ENCODE measurements around the gene CTPS2. TPM values are rescaled to one million over a fixed set of nuclear protein-coding genes. Genes with fewer than 3 reads are reported as not detected.

The CTPS2 gene
- total and polyA plus RNA-seq, 10 donors = 5.3 to 11.7 (median 9.5) TPM

DNA sequence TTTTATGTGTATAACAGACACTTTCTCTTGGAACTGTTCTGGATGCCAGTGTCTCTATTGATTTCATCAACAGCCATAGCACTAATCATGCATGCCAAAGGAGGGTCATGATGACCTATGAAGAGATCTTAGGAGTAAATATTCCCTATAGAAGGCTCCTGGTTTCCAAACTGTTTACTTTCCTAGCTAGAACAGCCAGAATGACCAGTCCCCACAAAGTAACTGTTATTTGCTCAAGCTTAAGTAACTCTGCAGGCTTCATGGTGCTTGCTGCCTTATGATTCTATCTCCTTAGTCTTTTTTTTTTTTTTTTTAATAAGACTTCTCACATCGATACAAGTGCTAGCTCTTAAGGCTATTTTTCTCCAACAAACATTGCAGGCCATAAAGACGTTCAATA, 50.1 kb downstream of the CTPS2 start:
- Histone ChIP-seq H3K27me3 (replicated peaks in 1 of 7) (peaks cover 0 to 7% (median 0%) of the 10 kb centered on the region in 7 donors), H3K9me3 (no peaks in the 10 kb centered on the region), H3K27ac (no peak overlapping the region), H3K4me1 (no peaks in the 10 kb centered on the region), H3K4me3 (no peak overlapping the region), H3K36me3 (peaks cover 0 to 19% (median 0%) of the 10 kb centered on the region in 6 donors)
- no peak for DNase-seq
- intact Hi-C loops (cut with DNase I; ENCODE audit: low total_unique reads) = no loop called here
- TF ChIP-seq POLR2A (IDR thresholded peaks at IDR 0.05) = no peak
- TF ChIP-seq CTCF (IDR thresholded peaks at IDR 0.05 in 8 of 11, conservative IDR thresholded peaks at IDR 0.05 in 3 of 11) = no peak
- TF ChIP-seq POLR2AphosphoS5 (IDR thresholded peaks at IDR 0.05) = no peak
- WGBS, 5 donors = 76 to 100% (median 92%) methylated on average over 2 of the region's 2 CpGs

GRCh38 chrX:16661495-16661894, 51.0 kb downstream of the CTPS2 start:
- TF ChIP-seq POLR2AphosphoS5 (IDR thresholded peaks at IDR 0.05) (no peak), POLR2A (IDR thresholded peaks at IDR 0.05) (no peak)
- intact Hi-C loops (cut with DNase I; ENCODE audit: low total_unique reads) = no loop called here

DNA sequence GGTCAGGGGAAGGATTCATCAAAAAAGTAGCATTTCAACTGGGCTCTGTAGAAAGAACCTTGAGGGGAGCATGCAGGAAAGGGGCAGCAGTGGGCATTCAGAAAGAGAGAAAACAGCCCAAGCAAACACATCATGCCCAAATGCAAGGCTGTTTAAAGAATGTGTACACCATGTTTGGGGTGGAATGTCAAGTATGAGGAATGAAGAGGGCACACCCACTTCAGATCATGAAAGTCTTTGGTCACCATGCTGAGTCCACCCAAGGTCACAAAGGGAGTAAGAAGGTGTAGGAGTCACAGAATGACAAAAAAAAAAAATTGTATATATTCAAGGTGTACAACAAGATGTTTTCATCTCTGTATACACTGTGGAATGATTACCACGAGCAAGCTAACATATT, 53.1 kb downstream of the CTPS2 start:
- TF ChIP-seq POLR2AphosphoS5 (IDR thresholded peaks at IDR 0.05) = no peak
- TF ChIP-seq POLR2A (IDR thresholded peaks at IDR 0.05) = no peak
- no peak for TF ChIP-seq CTCF (IDR thresholded peaks at IDR 0.05 in 8 of 11, conservative IDR thresholded peaks at IDR 0.05 in 3 of 11)
- H3K4me3 ChIP-seq = no peak overlapping the region
- no peak overlapping the region for H3K27ac ChIP-seq
- no peaks in the 10 kb centered on the region for H3K4me1 ChIP-seq
- H3K27me3 ChIP-seq (replicated peaks in 1 of 7) = peaks cover 0 to 7% (median 0%) of the 10 kb centered on the region in 7 donors
- intact Hi-C loops (cut with DNase I; ENCODE audit: low total_unique reads) = no loop called here
- WGBS, 5 donors = 79 to 100% (median 86%) methylated on average over 1 of the region's 1 CpG
- H3K36me3 ChIP-seq = no peaks in the 10 kb centered on the region
- no peak for DNase-seq
- no peaks in the 10 kb centered on the region for H3K9me3 ChIP-seq

More at GRCh38 chrX:16661495-16661894, 51.0 kb downstream of the CTPS2 start:
- DNase-seq = no peak
- Histone ChIP-seq H3K36me3 (peaks cover 0 to 11% (median 0%) of the 10 kb centered on the region in 6 donors), H3K4me3 (no peak overlapping the region), H3K27me3 (replicated peaks in 1 of 7) (peaks cover 0 to 7% (median 0%) of the 10 kb centered on the region in 7 donors), H3K27ac (no peak overlapping the region), H3K4me1 (no peaks in the 10 kb centered on the region), H3K9me3 (no peaks in the 10 kb centered on the region)
- 65 to 93% (median 91%) methylated on average over 2 of the region's 2 CpGs for WGBS, 5 donors

DNA sequence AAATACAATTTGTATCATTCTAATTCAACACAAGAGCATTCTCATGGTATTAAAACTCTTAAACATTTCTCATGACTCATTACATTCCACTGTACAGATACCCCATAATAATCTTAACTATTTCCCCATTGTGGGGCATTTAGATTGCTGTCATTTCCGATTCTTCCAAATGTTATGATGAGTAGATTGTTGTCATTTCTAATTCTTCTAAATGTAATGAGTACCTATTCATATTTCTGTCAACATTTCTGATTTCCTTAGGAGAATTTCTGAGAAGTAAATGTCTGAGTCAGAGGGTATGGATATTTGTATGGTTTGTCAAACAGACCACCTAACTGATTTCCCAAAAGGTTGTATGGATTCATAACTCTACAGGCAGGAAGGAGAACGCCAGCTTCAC, 54.2 kb downstream of the CTPS2 start:
- intact Hi-C loops (cut with DNase I; ENCODE audit: low total_unique reads) = no loop called here
- TF ChIP-seq POLR2AphosphoS5 (IDR thresholded peaks at IDR 0.05) (no peak), CTCF (IDR thresholded peaks at IDR 0.05 in 8 of 11, conservative IDR thresholded peaks at IDR 0.05 in 3 of 11) (no peak), POLR2A (IDR thresholded peaks at IDR 0.05) (no peak)
- WGBS, 5 donors = 85 to 94% (median 91%) methylated on average over 2 of the region's 2 CpGs

DNA sequence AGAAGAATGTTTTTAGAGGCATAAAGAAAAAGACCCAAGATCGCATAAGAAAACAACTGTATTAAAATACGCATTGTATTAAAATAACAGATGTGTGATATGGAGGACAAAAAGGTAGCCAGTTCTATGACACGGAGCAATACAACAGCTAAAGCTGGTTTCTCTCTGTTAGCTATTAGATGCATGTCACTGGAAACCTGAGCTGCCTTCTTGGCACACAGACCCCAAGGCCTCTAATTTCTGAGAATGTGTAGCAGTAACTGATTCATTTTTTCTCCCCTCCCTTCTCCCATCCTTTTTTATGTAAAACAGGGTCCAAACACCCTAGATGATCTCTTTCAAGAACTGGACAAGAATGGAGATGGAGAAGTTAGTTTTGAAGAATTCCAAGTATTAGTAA, 58.4 kb downstream of the CTPS2 start:
- Histone ChIP-seq H3K27ac (no peak overlapping the region), H3K9me3 (no peaks in the 10 kb centered on the region), H3K4me1 (no peaks in the 10 kb centered on the region), H3K36me3 (no peaks in the 10 kb centered on the region), H3K4me3 (no peak overlapping the region), H3K27me3 (replicated peaks in 1 of 7) (no peaks in the 10 kb centered on the region)
- DNase-seq = no peak
- intact Hi-C loops (cut with DNase I; ENCODE audit: low total_unique reads) = no loop called here
- TF ChIP-seq CTCF (IDR thresholded peaks at IDR 0.05 in 8 of 11, conservative IDR thresholded peaks at IDR 0.05 in 3 of 11) = no peak
- TF ChIP-seq POLR2AphosphoS5 (IDR thresholded peaks at IDR 0.05) = no peak
- no peak for TF ChIP-seq POLR2A (IDR thresholded peaks at IDR 0.05)
- WGBS, 5 donors = 67 to 98% (median 95%) methylated on average over 3 of the region's 3 CpGs

More for the DNA sequence above, 54.2 kb downstream of the CTPS2 start:
- H3K27me3 ChIP-seq (replicated peaks in 1 of 7) = peaks cover 0 to 7% (median 0%) of the 10 kb centered on the region in 7 donors
- no peaks in the 10 kb centered on the region for H3K9me3 ChIP-seq
- no peak overlapping the region for H3K27ac ChIP-seq
- no peak overlapping the region for H3K4me3 ChIP-seq
- no peak for DNase-seq
- H3K4me1 ChIP-seq = no peaks in the 10 kb centered on the region
- no peaks in the 10 kb centered on the region for H3K36me3 ChIP-seq

All from spleen (tissue), 11 donors.